Caco-2 (cell line): ENCODE measurements around the gene HLF. TPM values are rescaled to one million over a fixed set of nuclear protein-coding genes. Genes with fewer than 3 reads are reported as not detected.

Experiments
- BruUV-seq: library from RNA; stranded (reverse); fragments of 400-500 nt; replicated peaks from 2 replicates; lab custom pipeline; 2021; lab: Mats Ljungman, UMichigan
- CTCF ChIA-PET: fragments of 300-600 bp; sonication (Branson Sonifier 250); formaldehyde crosslinking; loops from one replicate; lab custom pipeline; 2022; ENCODE audit warnings: antibody characterized with exemption; lab: Charles Lee
- POLR2A ChIA-PET: fragments of 300-600 bp; sonication (Branson Sonifier 250); formaldehyde crosslinking; loops from one replicate; lab custom pipeline; 2022; ENCODE audit warnings: antibody characterized with exemption; lab: Charles Lee
- DNase-seq, 2 experiments: peaks; one replicate each; pipeline versions ENCODE4 v3.0.0 to v3.0.0-alpha.2; 2020 to 2022
- H3K27me3 ChIP-seq: replicated peaks from 2 replicates; pipeline ENCODE4 v1.6.0; 2011; ENCODE audit warnings: low read length; ENCODE audit not compliant: control insufficient read depth, insufficient read depth
- H3K36me3 ChIP-seq: 2 replicates; pipeline ENCODE4 v1.5.1; 2011; ENCODE audit warnings: low read length; ENCODE audit not compliant: control insufficient read depth, insufficient read depth
- H3K4me1 ChIP-seq: fragments of 250-450 bp; sonication (Bioruptor Pico); 2 replicates; pipeline ENCODE4 v1.5.1; 2020; ENCODE audit warnings: mild to moderate bottlenecking
- H3K4me3 ChIP-seq: 2 replicates; pipeline ENCODE4 v1.5.1; 2011; ENCODE audit warnings: low read depth, mild to moderate bottlenecking, control low read depth, low read length
- H3K9me3 ChIP-seq: fragments of 250-450 bp; sonication (Bioruptor Pico); 2 replicates; pipeline ENCODE4 v1.5.1; 2020; ENCODE audit warnings: mild to moderate bottlenecking, moderate library complexity
- H3K27ac Mint-ChIP-seq: one replicate; pipeline ENCODE4 v1.8.0; 2022; ENCODE audit warnings: mixed read lengths; ENCODE audit not compliant: unreplicated experiment
- H3K27me3 Mint-ChIP-seq: one replicate; pipeline ENCODE4 v1.8.0; 2022; ENCODE audit warnings: mixed read lengths; ENCODE audit not compliant: insufficient read depth, unreplicated experiment
- H3K36me3 Mint-ChIP-seq: one replicate; pipeline ENCODE4 v1.8.0; 2022; ENCODE audit warnings: mild to moderate bottlenecking, mixed read lengths; ENCODE audit not compliant: insufficient read depth, unreplicated experiment
- H3K4me1 Mint-ChIP-seq: one replicate; pipeline ENCODE4 v1.8.0; 2022; ENCODE audit warnings: low read depth, mixed read lengths; ENCODE audit not compliant: unreplicated experiment
- H3K4me3 Mint-ChIP-seq: one replicate; pipeline ENCODE4 v1.8.0; 2022; ENCODE audit warnings: mild to moderate bottlenecking, moderate library complexity, mixed read lengths; ENCODE audit not compliant: unreplicated experiment
- H3K9me3 Mint-ChIP-seq: one replicate; pipeline ENCODE4 v1.8.0; 2022; ENCODE audit warnings: mixed read lengths; ENCODE audit not compliant: unreplicated experiment
- CTCF ChIP-seq, 2 experiments: fragments of 200-600 bp in 1 of 2; IDR thresholded peaks; 1 replicate in 1 of 2; 2 replicates in 1 of 2; pipeline versions ENCODE4 v1.5.1 to v1.8.0; 2011 to 2022; ENCODE audit warnings: antibody characterized with exemption in 1 of 2, control low read depth in 1 of 2, inconsistent platforms in 1 of 2, low read depth in 1 of 2, low read length in 1 of 2, mild to moderate bottlenecking in 1 of 2, moderate library complexity in 1 of 2; ENCODE audit not compliant: insufficient read depth in 1 of 2, severe bottlenecking in 1 of 2, unreplicated experiment in 1 of 2
- intact Hi-C: fragments of 100-400 bp; cut with micrococcal nuclease; formaldehyde crosslinking; loops from one replicate; pipeline ENCODE4 v1.10.0; 2022; ENCODE audit not compliant: unreplicated experiment
- total RNA-seq: library from RNA; stranded (reverse); gene quantifications from 2 replicates; pipeline ENCODE4 v1.2.3, GENCODE V29; 2022

Gene HLF
- total RNA-seq, 1 experiment from 2014 or later, result 19.8 TPM

GRCh38 chr17:55324296-55324978, 59.7 kb downstream of the HLF start:
- no peaks in the 10 kb centered on the region for H3K27me3 ChIP-seq
- H3K9me3 ChIP-seq, result peaks cover 10% of the 10 kb centered on the region
- peaks cover 9% of the 10 kb centered on the region for H3K4me1 Mint-ChIP-seq
- H3K4me3 ChIP-seq, result no peak overlapping the region
- peak in 1 of 2 experiments; percentile 34 for DNase-seq
- peaks cover 22% of the 10 kb centered on the region for H3K4me1 ChIP-seq
- H3K4me3 Mint-ChIP-seq, result no peak overlapping the region
- intact Hi-C loops, result loop anchor here (1.0 kb wide), 1 partner anchor 24 kb away; no protein-coding TSS in a partner anchor
- no peaks in the 10 kb centered on the region for H3K27me3 Mint-ChIP-seq
- H3K36me3 Mint-ChIP-seq, result peaks cover 5% of the 10 kb centered on the region
- BruUV-seq, result no TSS peak
- H3K9me3 Mint-ChIP-seq, result no peaks in the 10 kb centered on the region
- peak; percentile 21 to 50 for TF ChIP-seq CTCF (IDR thresholded peaks at IDR 0.05; ENCODE audit: insufficient read depth in 1 of 2, low read depth in 1 of 2, low read length in 1 of 2, severe bottlenecking in 1 of 2, unreplicated experiment in 1 of 2)
- H3K36me3 ChIP-seq, result no peaks in the 10 kb centered on the region
- POLR2A ChIA-PET, result no interaction called here
- no peak overlapping the region for H3K27ac Mint-ChIP-seq
- CTCF ChIA-PET, result no interaction called here

- Histone ChIP-seq H3K4me1 (peaks cover 32% of the 10 kb centered on the region), H3K9me3 (peaks cover 10% of the 10 kb centered on the region), H3K4me3 (no peak overlapping the region), H3K36me3 (no peaks in the 10 kb centered on the region), H3K27me3 (no peaks in the 10 kb centered on the region)
- no peaks in the 10 kb centered on the region for H3K27me3 Mint-ChIP-seq
- H3K4me3 Mint-ChIP-seq, result no peak overlapping the region
- peaks cover 15% of the 10 kb centered on the region for H3K4me1 Mint-ChIP-seq
- H3K9me3 Mint-ChIP-seq, result peaks cover 6% of the 10 kb centered on the region
- intact Hi-C loops, result no loop called here
- no peak for DNase-seq
- H3K27ac Mint-ChIP-seq, result no peak overlapping the region
- no peak for TF ChIP-seq CTCF (IDR thresholded peaks at IDR 0.05; ENCODE audit: insufficient read depth in 1 of 2, low read depth in 1 of 2, low read length in 1 of 2, severe bottlenecking in 1 of 2, unreplicated experiment in 1 of 2)
- H3K36me3 Mint-ChIP-seq, result peaks cover 5% of the 10 kb centered on the region
- ChIA-PET CTCF (no interaction called here), POLR2A (interaction anchor here (0.6 kb wide), 1 partner anchor 10 kb away, joined by 5 read pairs; no protein-coding TSS in a partner anchor)
- BruUV-seq, result no TSS peak
These were observed 60.6 kb downstream of the HLF start for GRCh38 chr17:55325406-55325805.

GRCh38 chr17:55326030-55326429, 61.3 kb downstream of the HLF start:
- intact Hi-C loops, result no loop called here
- no peaks in the 10 kb centered on the region for H3K36me3 ChIP-seq
- H3K36me3 Mint-ChIP-seq, result peaks cover 5% of the 10 kb centered on the region
- H3K27ac Mint-ChIP-seq, result no peak overlapping the region
- H3K9me3 ChIP-seq, result peaks cover 10% of the 10 kb centered on the region
- no peak for DNase-seq
- BruUV-seq, result no TSS peak
- peaks cover 6% of the 10 kb centered on the region for H3K9me3 Mint-ChIP-seq
- peaks cover 38% of the 10 kb centered on the region for H3K4me1 ChIP-seq
- CTCF ChIA-PET, result no interaction called here
- H3K4me1 Mint-ChIP-seq, result peaks cover 21% of the 10 kb centered on the region
- H3K4me3 Mint-ChIP-seq, result no peak overlapping the region
- no peaks in the 10 kb centered on the region for H3K27me3 ChIP-seq
- POLR2A ChIA-PET, result no interaction called here
- H3K4me3 ChIP-seq, result no peak overlapping the region
- no peak for TF ChIP-seq CTCF (IDR thresholded peaks at IDR 0.05; ENCODE audit: insufficient read depth in 1 of 2, low read depth in 1 of 2, low read length in 1 of 2, severe bottlenecking in 1 of 2, unreplicated experiment in 1 of 2)
- no peaks in the 10 kb centered on the region for H3K27me3 Mint-ChIP-seq
